Kidney glomerular epithelial cell (primary cell): ENCODE results near the gene FRMPD1.

ENCODE experiments used
- DNase-seq: peaks from one replicate; lab custom pipeline; 2025; lab: John Stamatoyannopoulos, UW

The FRMPD1 gene

DNA sequence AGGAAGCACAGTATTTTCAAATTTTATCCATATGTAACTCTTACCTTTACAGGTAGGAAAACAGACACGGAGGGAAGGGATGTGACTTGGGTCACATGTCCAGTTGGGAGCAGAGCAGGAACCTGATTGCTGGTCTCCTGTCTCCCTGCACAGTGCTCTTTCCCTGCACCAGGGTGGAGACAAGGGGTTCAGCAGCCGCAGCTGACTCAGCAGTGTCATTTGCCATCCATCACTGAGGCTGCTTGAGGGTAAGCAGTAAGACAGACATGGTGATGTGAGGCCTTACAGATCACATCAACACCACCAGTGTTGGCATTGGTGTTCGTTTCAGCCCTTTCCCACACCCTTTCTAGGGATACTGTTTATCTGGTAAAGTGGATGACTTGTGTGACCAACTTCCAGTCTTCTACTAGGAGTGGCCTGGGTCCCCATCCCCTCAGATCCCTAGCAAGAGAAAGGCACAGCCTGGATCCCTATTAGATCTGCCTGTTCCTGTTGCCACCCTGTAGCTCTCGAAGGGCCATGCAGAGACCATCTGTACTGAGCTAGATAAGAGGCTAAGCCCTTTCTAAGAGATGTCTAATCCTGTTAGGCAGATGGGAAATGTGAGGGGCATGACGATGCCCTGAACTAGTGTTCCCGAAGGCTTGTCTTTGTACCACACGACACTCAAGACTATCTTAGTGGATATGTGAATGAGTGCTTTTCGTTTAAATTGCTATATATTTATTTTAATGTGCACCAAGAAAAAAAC lies 29.1 kb downstream of the FRMPD1 start:
- no peak for DNase-seq

DNA sequence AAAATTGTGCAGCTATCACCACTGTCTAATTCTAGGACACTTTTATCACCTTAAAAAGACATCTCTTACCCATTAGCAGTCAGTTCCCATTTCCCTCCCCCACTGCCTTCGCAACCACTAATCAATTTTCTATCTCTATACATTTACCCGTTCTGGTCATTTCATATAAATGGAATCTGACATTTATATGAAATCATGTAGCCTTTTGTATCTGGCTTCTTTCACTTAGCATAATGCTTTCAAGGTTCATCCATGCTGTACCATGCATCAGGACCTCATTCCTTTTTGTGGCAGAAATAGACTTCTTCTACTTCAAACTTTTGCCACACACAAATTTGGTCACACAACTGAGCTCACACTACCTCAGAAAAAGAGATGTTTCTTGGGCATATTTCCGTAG lies 32.2 kb downstream of the FRMPD1 start:
- no peak for DNase-seq

DNA sequence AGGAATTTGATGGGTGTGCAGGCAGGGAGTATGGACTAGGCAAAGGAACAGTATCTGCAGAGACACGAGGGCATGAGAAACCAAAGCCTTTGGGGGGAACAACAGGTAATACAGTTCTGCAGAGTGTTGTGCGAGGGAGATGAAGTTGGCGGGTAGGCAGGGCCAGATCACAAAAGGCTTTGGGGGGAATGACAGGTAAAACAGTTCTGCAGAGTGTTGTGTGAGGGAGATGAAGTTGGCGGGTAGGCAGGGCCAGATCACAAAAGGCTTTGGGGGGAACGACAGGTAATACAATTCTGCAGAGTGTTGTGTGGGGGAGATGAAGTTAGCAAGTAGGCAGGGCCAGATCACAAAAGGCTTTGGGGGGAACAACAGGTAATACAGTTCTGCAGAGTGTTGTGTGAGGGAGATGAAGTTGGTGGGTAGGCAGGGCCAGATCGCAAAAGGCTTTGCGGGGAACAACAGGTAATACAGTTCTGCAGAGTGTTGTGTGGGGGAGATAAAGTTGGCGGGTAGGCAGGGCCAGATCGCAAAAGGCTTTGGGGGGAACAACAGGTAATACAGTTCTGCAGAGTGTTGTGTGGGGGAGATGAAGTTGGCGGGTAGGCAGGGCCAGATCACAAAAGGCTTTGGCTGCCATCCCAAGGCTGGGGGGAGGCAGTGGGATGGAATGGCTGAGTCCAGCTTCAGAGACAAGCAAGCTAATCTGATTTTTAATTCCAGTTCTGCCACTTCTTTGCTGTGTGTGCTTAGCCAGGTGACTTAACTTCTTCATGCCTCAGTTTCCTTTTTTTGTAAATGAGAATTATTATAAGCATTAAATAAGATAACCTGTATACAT lies 33.0 kb downstream of the FRMPD1 start:
- DNase-seq: no peak

DNA sequence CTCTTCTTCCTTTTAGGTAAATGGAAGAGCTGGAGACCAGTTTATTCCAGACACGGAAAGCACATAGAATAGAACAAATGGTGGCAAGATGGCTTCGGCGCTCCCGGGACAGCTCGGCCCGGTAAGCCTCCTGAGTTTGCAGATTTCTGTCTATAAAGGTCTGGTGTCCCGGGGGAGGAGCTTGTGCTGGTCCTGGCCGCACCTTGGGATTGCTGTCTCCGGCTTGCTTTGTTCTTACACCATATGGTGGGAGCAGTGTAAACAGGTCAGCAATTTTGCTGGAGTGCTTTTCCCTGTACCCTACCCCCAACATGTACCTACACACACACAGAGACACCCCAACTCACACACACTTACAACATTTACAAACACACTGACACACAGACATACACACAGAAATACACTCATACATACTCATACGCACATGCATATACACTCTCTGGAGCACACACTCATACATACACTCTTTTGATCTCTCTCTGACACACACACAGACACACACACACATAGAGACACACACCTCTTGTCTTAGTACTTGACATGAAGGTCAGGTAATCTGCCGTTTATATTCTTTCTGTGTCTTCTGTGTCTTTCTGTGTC lies 42.0 kb downstream of the FRMPD1 start:
- DNase-seq: no peak

DNA sequence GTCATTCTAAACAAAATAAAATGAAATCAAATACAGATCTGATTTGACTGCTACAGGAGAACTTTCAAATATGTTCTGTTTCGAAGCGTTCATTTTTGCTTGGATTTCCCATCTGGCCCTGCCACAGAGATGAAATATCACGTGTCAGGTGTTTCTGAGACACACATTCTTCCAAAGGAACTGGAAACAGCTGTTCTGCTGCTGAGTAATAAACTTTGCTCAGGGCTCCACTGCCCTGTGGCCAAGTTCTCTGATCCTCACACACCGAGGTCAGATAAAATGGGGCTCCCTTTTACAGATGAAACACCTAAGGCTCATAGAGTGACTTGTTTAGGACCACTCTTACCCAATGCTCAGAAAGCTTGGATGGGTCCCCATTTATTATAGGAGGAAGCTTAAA lies 42.5 kb downstream of the FRMPD1 start:
- no peak for DNase-seq

DNA sequence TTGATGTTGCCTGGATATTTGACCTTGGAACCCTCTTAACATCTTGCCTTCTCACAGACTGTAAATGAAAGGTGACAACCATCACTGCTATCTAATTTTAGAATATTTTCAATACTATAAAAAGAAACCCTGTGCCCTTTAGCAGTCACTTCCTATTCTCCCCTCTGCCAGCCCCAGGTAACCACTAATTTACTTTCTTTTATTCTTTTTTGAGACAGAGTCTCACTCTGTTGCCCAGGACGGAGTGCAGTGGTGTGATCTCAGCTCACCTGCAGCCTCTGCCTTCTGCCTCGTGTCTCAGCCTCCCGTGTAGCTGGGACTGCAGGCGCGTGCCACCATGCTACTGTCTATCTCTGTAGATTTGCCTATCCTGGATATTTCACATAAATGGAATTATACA lies 43.6 kb downstream of the FRMPD1 start:
- no peak for DNase-seq

DNA sequence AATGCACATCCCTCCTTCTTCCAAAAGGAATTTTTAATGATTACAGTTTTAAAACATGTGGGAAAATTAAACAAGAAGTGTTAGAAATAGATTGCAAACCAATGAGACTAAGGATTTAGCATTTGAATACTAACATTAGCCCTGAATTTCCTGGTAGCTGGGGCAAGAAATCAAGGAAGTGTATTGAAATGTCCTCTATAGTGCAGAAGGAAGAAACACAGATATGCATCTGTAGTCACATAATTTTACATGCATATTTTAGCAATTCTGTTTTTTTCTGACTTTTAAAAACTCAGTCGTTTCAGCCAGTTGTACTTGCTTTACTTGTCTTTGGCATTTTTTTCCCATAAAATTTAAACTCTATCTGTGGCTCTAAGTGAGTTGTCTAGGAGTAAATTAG lies 45.8 kb downstream of the FRMPD1 start:
- no peak for DNase-seq

DNA sequence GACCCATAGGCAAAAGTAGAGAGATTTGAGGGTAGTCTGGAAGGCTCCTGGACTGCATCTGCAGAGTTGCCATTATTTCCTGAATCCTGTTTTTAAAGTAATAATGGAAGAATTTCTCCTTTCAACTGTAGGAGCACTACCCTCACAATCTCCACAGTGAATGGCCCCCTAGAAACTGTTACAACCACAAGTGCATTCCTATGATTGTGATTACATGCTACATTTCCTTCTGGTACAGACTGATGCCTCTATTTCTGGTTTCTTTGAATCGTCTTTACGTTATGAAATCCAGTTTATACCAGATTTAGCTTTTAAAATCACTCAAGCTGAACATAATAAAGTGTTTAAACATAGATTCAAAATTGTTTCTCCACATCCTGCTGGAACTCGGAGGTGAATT lies 49.4 kb downstream of the FRMPD1 start:
- peak; percentile 4 for DNase-seq

DNA sequence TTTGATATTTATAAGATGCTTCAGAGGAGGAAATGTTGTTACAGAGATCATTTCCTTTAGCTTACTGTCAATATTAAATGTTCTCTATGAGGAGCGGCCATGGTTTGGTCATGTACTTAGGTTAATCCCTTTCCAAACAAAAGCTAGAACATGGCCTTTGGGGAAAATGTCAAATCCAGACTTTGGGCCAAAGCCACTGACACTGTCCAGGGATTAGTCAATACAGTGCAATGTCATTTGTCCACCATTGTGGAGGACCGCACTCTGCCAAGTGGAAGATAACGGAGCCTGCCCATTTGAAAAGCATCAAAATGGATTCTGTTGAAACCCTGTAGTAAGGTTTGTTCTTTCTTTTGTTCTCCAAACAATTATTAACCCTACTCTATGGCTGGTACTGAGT lies 50.1 kb downstream of the FRMPD1 start:
- no peak for DNase-seq

DNA sequence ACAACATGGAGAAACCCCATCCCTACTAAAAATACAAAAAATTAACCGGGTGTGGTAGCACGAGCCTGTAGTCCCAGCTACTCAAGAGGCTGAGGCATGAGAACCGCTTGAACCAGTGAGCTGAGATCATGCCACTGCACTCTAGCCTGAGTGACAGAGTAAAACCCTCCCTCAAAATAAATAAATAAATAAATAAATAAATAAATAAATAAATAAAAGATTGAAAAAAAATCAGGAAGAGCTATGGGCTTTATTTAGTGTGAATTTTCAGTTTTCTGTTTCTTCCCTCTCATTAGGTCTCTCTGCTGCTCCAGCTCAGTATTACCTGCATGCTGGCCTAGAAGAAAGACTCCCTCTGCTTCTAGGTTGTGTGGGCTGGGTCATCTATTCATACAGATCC lies 55.0 kb downstream of the FRMPD1 start:
- DNase-seq: no peak

DNA sequence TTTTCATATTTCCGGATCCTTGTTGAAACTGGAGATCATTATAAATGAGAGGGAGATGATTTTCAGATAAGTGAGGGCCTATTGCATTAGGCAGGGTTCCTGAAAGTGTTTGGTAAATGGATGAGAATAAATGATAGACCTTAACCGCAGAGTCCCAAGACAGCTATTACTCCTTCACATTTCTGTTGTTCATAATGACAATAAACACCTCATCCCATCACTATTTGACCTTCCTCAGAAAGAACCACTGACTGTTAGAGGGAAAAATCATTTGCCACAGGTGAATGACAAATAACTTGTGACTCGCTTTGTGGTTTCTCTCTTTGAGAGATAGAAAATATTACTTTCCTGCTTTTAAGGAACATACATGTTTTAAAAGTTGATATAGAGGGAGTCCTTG lies 55.5 kb downstream of the FRMPD1 start:
- DNase-seq: peak; percentile 55

DNA sequence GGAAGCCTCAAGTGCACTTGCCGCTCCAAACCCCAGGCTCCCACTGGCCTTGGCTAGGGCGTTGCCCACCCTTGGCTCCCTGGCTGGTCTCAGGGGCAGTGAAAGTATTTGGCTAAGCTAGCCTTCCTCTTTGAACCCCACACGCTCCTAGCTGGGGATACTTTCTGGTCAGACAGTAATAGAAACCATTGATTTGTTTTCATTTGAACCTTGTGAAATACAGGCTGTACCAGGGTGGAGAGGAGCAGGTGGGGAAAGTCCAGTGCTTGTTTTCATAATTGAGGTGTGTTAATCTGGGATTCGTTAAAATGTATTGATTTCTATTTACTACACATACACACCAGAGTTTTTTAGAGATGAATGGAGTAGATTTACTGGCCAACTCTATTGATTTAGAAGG lies 57.0 kb downstream of the FRMPD1 start:
- no peak for DNase-seq

DNA sequence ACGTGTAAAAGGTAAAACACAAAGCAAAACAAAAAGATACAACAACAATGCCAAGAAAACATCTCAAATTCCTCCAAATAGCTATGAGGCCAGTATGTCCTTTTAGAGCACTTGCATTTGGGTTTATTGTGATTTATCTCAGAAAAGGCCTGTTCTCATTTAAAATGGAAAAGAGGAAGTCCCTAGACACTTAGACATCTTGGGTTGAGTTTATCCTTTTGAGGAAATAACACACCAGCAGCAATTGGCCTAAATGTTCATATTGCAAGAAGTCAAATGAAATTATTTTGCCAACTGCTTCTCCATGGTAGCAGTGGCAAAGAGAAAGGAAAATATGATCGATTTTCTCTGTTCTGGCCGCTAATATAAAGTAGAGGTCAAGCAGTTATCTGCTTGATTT lies 59.3 kb downstream of the FRMPD1 start:
- DNase-seq: no peak

DNA sequence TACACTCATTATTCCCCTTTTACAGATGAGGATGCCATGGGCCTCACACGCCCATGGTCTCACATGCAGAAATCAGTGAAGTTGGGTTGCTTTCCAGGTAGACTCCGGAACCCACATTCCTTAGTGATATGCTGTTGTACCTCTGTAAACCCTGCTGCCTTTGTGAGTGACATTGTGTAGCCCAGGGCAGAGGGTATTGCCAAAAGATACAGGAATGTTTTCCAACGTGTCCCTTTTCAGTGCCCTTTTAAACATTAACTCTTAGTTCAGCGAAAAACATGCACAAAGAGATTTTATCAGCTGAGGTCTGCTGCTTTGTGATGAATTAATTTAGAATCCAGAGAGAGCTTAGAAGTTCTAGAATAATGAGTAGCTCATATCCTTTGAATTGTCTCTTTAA lies 64.5 kb downstream of the FRMPD1 start:
- peak; percentile 15 for DNase-seq

DNA sequence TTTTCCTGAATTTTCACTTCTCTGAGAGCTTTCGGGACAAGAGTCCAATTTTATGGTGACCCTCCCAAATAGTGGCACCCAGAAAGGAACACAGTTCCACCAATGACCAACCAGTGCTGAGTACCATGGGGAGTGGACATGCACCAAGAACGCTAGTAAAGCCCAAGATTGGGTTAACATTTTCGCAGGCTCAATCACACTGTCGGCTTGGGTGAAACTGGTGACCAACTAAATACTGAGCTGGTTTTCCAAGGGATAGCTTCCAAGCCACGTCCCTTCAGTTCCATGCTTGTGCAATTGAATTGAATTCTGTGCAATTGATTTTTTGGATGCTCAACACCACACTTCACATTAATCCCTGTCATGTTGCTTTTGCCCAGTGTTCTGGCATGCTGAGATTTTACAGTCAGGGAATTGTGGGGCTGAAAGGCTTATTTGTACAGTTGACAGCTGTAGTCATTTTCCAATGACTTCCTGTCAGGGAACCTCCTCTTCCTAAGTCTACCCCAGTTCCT lies 65.3 kb downstream of the FRMPD1 start:
- DNase-seq: no peak

DNA sequence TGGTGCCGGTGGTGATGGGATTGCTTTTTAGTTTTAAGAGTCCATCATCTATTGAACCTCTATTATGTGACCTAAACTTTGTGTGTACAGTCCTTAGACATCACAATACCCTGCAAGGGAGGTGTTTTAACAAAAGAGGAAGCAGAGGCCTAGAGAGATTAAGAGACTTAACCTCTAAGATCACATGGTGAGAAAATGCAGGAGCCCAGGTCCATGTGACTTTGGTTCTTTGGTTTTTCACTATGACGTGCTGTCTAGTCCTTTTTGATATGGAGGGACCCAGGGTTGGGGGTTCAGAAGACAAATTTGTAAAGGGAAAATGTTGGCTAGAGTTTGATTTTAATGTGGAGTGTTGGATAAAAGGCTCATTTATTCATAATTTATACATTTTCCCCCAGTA lies 68.8 kb downstream of the FRMPD1 start:
- DNase-seq: no peak

DNA sequence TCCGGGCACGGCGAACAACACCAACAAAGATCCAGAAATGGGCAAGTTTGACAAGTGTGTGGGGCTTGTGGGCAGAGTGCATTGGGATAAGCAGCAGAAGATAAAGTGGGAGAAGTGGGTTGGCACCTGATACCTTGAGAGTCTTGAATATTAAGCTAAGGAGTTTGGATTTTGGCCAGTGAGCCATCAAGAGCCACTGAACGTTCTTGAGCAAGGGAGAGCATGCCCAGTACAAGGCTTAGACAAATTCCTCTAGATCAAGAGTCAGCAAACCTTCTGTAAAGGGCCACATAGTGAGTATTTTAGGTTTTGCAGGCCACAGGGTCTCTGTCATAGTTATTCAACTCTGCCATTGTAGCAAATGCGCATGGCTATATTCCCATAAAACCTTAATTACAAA lies 76.3 kb downstream of the FRMPD1 start:
- no peak for DNase-seq

DNA sequence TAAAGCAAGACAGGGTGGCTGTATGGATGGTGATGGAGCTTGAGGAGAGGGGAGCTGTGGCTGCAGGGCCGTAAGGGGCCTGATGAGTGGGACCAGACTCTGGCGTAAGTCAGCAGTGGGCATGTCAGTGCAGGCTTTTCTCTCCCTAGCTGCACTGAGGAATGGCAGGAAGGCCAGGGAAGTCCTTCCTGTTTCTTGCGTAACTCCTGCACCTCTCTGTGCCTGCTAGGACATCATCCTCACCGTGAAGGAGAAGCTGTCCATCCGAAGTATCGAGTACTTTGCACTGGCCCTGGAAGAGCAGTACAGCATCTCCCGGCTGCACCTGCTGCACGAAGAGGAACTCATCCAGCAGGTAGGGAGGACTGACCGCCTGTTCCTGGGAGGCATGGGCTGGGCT lies 78.7 kb downstream of the FRMPD1 start:
- DNase-seq: no peak

DNA sequence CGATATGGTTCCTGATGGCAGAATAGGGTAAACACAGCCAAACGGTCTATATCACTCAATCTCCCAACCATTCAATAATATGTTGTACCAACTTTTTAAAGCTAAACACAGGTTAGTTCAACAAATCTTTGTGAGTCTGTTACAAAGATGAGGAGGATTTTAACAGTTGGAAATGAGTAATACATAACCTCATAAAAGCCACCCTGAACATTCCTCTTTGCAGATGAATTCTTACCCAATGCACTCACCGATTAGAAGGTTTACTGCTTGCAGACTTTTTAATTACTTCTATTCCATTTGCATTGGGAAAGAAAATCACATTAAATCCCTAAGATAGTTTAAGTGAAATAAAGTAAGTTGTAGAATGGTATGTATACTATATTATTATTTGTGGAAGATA lies 79.5 kb downstream of the FRMPD1 start:
- peak; percentile 32 for DNase-seq

DNA sequence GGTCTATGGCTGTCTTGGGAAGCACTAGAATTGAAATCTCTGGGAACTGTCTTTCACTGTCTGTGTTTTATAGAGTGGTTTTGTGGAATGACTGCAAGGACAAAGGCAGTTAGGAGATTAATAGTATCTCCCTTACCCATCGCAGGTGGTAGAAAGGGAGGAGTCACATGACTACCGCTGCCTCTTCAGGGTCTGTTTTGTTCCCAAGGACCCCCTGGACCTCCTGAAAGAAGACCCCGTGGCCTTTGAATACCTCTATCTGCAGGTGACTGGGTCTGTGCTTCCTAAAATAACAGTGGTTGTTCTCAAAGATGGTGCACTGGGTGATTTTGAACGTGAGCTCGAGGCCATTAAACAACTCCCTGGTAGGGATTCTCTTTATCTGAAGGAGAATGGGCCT lies 80.1 kb downstream of the FRMPD1 start:
- no peak for DNase-seq

DNA sequence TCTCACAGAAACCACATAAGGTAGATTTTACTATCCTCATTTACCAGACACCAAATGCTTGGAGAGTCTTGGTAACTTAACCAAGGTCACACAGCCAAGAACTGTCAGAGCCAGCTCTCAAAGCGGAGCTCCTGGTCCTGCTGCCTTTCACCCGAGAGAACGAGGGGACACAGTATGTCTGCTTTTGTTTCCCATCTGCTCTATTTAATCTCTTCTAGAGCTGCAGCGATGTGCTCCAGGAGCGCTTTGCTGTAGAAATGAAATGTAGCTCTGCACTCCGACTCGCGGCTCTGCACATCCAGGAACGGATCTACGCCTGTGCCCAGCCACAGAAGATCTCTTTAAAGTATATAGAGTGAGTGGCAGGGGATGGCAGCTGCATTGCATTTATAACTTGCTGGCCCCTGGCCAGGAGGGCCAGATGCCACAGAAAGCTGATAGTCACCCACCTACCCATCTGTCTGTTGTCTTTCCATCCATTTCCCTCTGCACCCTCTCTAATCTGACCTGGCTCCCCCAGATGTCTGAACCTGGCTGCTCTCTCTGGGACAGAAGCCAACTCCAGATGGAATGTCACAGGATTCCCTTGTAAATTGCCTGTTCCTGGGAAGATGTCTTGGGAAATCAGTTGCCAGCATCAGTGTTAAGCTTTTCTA lies 81.5 kb downstream of the FRMPD1 start:
- no peak for DNase-seq

DNA sequence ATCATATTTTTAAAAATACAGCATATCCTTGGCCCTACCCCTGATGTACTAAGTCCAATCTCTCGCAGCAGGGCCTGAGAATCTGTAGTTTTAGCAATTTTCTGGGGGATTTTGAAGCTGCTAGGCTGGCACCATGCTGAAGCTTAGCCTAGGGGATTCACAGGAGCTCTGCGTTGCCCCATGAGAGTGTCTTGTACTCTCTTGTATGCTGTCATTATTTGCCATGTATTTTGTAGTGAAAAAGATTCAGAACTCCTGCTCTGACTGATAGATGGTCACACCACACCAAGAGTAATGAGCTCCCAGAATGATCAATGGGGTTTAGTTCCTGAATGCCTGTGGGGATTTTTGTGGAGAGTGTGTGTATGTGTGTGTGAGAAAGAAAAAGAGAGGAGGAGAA lies 82.2 kb downstream of the FRMPD1 start:
- no peak for DNase-seq
